ENCODE results near the gene ADGRV1.
"Not testable (repeated sequence)": the region's sequence is repeated elsewhere in the genome, so short reads cannot be mapped to it uniquely, and the experiment has no call there.

Gene ADGRV1

DNA sequence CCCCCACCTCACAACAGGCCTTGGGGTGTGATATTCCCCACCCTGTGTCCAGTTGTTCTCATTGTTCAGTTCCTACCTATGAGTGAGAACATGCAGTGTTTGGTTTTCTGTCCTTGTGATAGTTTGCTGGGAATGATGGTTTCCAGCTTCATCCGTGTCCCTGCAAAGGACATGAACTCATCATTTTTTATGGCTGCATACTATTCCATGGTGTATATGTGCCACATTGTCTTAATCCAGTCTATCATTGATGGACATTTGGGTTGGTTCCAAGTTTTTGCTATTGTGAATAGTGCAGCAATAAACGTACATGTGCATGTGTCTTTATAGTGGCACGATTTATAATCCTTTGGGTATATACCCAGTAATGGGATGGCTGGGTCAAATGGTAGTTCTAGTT, 41.7 kb downstream of the ADGRV1 start:
- not testable (repeated sequence) for DNase-seq (ENCODE audit: low read depth)

DNA sequence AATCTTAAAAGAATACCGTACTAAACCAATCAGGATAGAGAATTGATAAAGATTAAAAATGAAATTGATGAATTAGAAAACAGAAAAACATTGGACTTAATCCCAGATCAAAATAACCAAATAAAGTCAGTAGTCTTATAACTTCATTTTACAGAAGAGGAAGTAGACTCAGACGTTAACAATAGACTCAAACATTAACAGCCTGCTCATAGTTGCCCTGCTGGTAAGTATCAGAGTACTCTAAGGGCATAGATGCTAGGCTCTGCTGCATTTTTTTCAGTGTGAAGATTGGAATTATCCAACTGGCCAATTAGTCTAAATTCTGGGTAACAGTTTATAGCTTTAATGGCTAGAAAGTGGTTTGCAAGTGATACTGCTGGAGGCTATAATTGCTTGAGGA, 42.9 kb downstream of the ADGRV1 start:
- no peak for DNase-seq (ENCODE audit: low read depth)

GRCh38 chr5:90602681-90603080, 44.1 kb downstream of the ADGRV1 start:
- no peak for DNase-seq (ENCODE audit: low read depth)

- no peak for DNase-seq (ENCODE audit: low read depth)
These were observed 47.9 kb downstream of the ADGRV1 start for GRCh38 chr5:90606539-90606938.

- no peak for DNase-seq (ENCODE audit: low read depth)
These were observed 54.3 kb downstream of the ADGRV1 start for GRCh38 chr5:90612919-90613318.

DNA sequence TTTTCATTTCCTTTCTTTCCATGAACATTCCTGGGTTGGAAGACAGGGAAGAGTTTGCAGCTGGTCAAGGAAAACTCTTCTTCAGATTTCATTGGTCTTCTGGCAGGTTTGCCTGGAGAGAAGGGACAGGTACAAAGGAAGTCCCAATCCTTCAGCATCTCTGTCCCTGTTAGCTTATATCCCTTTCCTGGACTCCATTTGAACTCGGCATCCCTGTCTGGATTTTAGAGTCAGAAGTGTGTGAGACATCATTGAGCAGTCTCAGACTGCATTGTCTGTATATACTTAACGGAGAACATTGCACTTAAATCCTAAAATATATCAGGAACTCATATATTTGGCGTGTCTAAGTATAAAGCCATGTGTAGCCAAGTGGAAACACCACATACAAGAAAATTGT, 54.9 kb downstream of the ADGRV1 start:
- DNase-seq (ENCODE audit: low read depth), result no peak

GRCh38 chr5:90613918-90614504, 55.4 kb downstream of the ADGRV1 start:
- DNase-seq (ENCODE audit: low read depth), result no peak

DNA sequence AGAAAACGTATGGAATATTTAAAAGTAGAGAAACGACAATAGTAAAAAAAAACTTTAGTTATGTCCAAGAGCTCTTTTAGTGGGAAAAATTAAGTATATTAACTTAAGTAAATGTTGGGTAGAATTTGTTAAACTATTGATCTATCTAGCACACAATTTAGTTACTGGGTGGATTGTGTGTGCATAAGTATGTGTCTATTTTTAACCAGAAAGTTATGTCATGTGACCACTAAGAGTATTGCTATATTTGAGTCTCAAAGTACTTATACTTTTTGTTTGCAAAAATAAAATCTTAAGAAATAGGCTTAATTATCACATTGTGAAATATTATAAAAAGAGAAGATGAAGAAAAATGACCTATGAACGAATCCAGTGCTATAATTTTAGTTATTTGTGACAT, 56.8 kb downstream of the ADGRV1 start:
- DNase-seq (ENCODE audit: low read depth), result no peak

DNA sequence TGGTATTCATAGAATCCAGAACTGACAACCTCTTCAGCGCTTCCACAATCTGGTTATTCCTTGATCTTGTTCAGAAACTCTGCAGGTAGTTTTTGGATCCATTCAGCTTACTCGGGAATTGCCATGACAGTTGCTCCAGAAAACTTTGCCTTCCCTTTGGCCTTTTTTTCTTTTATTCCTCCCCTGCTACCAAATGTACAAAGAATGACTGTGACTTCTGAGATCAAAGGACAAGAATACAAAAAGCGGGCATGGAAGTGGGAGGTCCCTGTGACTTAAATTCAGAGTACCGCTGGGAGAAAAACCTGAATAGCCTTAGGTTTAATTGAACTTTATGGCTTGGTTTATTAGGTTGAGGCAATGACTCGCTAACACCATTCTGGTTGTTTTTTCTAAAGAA, 59.5 kb downstream of the ADGRV1 start:
- DNase-seq (ENCODE audit: low read depth), result no peak

- not testable (repeated sequence) for DNase-seq (ENCODE audit: low read depth)
These were observed 61.2 kb downstream of the ADGRV1 start for GRCh38 chr5:90619762-90620161.

- no peak for DNase-seq (ENCODE audit: low read depth)
These were observed 63.3 kb downstream of the ADGRV1 start for GRCh38 chr5:90621848-90622247.

- DNase-seq (ENCODE audit: low read depth), result no peak
These were observed 67.9 kb downstream of the ADGRV1 start for GRCh38 chr5:90626493-90626892.

- DNase-seq (ENCODE audit: low read depth), result no peak
These were observed 69.9 kb downstream of the ADGRV1 start for GRCh38 chr5:90628492-90628891.

DNA sequence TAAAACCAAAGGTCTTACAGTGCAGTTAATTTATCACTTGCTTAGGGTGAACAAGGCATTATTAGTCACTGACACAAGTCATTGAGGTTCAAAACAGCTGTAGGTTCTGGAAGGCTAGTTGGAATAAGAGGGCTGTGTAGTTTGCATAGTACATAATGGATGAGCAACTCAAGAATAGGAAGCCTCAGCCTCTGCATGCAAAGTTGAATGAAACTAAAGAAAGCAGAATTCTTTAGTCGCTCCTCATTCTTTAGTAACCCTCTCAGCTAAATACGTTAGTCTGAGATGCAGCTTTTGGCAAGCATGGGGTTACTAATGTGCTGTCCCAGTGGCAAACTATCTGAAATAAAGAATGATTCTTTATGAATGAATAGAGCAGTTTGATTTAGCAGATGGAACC, 74.2 kb downstream of the ADGRV1 start:
- DNase-seq (ENCODE audit: low read depth), result no peak

- no peak for DNase-seq (ENCODE audit: low read depth)
These were observed 78.4 kb downstream of the ADGRV1 start for GRCh38 chr5:90636948-90637347.

DNA sequence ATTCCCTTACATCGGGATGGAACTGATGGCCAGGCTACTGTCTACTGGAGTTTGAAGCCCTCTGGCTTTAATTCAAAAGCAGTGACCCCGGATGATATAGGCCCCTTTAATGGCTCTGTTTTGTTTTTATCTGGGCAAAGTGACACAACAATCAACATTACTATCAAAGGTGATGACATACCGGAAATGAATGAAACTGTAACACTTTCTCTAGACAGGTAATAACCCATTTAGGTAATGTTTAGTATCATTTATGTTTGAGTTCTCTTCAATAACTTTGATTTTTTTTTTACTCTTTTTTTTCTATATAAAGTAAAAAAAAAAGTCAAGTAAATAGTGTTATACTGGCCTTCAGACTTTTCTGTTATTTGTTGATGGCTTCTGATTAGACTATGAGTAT, 79.1 kb downstream of the ADGRV1 start:
- no peak for DNase-seq (ENCODE audit: low read depth)

DNA sequence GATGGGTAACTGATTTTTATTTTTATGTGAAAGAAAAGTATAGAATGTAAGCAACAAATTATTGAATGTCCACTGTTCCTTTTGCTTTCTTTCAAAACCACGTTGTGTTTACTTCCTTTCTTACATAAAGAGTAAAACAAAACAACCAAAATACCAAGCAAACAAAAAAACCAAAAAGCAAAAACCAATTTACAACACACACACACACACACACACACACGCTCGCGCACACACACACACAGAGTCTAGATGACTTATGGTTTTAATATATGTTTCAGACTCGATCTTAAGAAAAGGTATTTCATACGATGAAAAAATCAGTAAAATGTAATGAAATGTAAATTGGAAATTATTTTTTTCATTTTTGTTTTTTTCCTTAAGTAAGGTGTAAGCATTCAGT, 80.3 kb downstream of the ADGRV1 start:
- DNase-seq (ENCODE audit: low read depth), result no peak

- DNase-seq (ENCODE audit: low read depth), result no peak
These were observed 82.0 kb downstream of the ADGRV1 start for GRCh38 chr5:90640484-90641059.

DNA sequence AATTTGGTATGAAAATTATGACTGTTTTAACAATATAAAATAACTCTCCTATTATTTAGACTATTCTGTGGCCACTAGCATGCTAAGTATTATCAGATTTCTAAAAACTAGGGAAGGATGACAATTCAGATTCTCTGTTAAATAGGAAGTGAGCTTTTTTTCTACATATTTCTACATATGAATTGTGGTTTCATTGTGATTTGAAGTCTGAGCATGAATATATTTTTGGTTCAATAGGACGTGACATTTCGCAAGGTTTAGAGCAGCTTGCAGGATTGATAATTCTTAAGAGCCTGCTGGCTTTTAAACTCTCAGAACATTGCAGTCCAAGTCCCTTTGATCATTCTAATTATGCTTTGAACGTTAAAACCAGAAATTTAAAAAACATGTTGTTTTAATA, 82.9 kb downstream of the ADGRV1 start:
- DNase-seq (ENCODE audit: low read depth), result no peak

DNA sequence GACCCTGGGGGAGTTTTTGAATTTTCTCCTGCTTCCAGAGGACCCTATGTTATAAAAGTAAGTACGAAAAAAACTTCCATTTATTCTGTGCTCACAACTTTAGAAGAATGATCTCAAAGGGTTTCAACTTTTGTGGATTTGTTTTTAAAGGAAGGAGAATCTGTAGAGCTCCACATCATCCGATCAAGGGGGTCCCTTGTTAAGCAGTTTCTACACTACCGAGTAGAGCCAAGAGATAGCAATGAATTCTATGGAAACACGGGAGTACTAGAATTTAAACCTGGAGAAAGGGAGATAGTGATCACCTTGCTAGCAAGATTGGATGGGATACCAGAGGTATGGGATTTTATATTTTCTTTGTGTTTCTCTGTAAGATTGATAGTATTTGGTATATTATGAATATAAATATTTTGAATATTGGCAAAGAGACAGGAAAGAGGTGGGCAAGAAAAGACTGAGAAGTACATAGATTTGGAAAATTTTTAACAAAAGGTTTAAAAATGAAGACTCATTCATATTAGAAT, 84.2 kb downstream of the ADGRV1 start:
- no peak for DNase-seq (ENCODE audit: low read depth)

DNA sequence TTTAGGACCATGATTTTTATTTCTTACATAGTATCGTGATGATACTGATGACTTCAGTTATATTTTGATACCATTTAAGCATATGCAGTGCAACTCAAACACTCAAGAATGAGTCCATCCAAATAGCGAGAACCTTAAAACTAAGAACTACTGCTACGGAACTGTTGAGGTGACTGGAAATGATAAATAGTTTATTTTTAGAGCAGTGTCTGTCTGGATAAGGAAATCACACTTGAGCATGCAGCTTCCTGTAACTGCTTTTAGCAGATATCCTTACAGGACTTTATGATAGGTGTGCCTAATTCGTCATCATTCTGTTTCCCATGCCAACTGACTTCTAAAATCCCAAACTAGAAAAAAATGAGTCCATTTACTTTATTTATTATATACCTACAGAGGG, 85.5 kb downstream of the ADGRV1 start:
- no peak for DNase-seq (ENCODE audit: low read depth)

DNA sequence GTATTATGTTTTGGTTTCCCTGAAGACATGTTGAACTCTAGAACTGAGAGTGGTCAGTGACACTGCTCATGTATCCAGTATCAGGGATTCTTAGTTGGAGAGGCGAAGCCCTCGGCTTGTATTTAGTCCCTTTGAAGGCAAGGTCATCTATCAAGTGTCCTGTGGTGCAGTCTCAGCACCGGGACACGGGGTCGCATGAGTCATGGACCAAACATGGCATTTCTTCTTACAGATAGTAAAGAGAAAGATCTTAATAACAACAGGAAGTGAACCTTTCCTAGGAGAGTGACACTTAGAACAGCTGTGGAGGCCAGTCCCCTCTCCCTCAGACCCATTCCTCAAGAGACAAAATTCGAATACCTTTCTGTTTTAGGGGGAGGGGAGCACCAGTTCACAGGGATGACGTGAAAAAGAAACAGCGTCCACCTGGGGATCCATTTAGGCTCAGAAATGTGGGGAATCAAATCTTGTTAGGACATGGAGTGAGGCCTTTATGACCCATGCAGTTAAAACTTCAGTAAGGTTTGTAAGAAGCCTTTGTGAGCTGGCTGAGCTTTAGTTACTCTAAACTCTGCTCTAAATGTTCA, 86.5 kb downstream of the ADGRV1 start:
- no peak for DNase-seq (ENCODE audit: low read depth)

DNA sequence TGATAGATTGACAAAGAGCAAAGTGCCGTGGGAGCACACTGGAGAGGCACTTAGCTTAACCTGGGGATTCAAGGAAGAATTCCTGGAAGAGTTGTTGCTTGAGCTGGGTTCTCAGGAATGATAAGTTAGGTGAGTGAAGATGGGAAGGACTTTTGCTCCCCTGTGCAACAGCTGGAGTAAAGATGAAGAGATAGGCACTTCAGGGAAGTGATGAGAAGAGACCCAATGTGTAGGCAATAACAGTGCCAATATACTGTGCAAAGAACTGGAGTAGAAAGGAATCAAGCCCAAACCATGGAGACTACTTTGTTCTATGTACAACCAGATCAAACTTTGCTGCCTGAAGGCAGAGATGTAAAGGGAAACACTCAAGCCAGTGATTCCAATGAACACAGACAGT, 92.2 kb downstream of the ADGRV1 start:
- DNase-seq (ENCODE audit: low read depth), result no peak

DNA sequence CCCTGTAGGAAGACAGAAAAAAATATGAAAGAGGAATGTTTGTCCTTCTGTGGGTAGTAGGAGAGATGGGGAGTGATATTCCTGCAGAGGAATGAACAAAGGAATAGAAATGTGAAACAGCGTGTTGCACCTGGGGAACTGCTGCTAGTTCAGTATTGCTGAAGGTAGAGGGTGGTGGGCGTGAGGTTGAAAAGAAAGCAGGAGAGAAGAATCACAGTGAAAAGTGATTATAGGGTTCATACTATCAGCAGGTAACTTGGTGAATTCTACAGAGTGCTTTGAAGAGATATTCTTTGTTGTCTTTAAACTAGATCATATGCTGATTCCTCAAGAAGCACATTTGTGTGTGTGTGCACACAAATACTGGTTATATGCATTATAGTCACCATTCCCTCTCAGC, 95.6 kb downstream of the ADGRV1 start:
- DNase-seq (ENCODE audit: low read depth), result no peak

All from fibroblast of gingiva (primary cell).